Measurements from ENCODE around the gene STRIP2. TPM values are rescaled to one million over a fixed set of nuclear protein-coding genes. Genes with fewer than 3 reads are reported as not detected.

STRIP2 gene
- total RNA-seq, 1 donor from 2014 or later = 6.9 TPM

GRCh38 chr7:129536323-129536722, 102.1 kb downstream of the STRIP2 start:
- TF ChIP-seq CTCF (conservative IDR thresholded peaks at IDR 0.05; ENCODE audit: low read depth, low read length) = no peak
- no peak overlapping the region for H3K4me3 ChIP-seq (ENCODE audit: low read depth, low read length)
- no peak for DNase-seq (ENCODE audit: low read depth)

Other genes starting within 250 kb of the STRIP2 start
- gene SMO, start 245.8 kb upstream of the STRIP2 start, total RNA-seq = 19.0 and 25.5 TPM in 2 replicates
- 4.5 and 7.0 TPM in 2 replicates for gene AHCYL2, start 209.4 kb upstream of the STRIP2 start, total RNA-seq
- gene SMKR1, start 68.1 kb downstream of the STRIP2 start, total RNA-seq = 0.94 TPM in 1 of 2 replicates, not detected in the other
- gene NRF1, start 177.3 kb downstream of the STRIP2 start, total RNA-seq = 6.6 and 6.8 TPM in 2 replicates

Data from epithelial cell of proximal tubule (primary cell).